ENCODE results near the gene MICOS13. TPM values are rescaled to one million over a fixed set of nuclear protein-coding genes. Genes with fewer than 3 reads are reported as not detected.

Gene MICOS13
- polyA plus RNA-seq, 1 donor from 2014 or later = 46.0 TPM

DNA sequence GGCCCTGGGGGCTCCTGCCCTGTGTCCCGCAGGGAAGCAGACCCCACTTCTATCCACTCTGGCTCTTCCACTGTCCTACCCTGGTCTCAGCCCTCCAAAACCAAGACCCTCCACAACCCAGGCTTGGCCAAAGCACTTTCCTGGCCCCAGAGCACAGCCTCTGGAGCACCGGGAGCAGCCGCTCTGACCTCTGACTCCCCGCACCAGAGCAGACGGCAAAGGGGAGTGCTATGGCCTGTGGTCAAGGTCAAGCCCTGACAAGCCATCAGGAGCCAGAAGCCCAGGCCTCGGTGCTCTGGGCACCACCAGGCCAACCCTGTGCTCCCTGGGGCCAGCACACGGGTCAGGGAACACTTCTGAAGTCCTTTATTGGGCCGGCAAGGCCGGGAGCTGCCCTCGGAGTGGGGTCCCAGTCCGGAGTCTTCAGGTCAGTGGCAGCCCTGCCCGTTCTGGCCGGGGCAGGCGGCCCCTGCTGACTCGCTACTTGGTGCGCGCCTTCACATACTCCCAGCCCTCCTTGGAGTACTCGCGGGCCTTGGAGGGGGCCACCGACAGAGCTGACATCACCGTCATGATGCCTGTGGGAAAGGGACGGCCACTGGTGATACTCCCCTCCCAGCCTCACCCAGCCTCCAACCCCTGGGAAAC, 2.1 kb downstream of the MICOS13 start:
- Histone ChIP-seq H3K27ac (ENCODE audit: low read length) (no peak overlapping the region), H3K4me2 (ENCODE audit: low read length) (no peak overlapping the region), H2AFZ (ENCODE audit: low read depth, low read length) (no peak overlapping the region), H3K79me2 (replicated peaks; ENCODE audit: insufficient read depth, low read length) (peaks cover 18% of the 10 kb centered on the region), H3F3A (ENCODE audit: insufficient read depth, low read length, poor library complexity, severe bottlenecking) (no peaks in the 10 kb centered on the region), H3K9me2 (ENCODE audit: insufficient read depth, low read length) (no peaks in the 10 kb centered on the region), H3K9me3 (ENCODE audit: low read length) (no peaks in the 10 kb centered on the region), H4K20me1 (ENCODE audit: insufficient read depth) (no peaks in the 10 kb centered on the region), H3K4me3 (ENCODE audit: low read length) (no peak overlapping the region), H3K36me3 (ENCODE audit: insufficient read depth, low read length) (no peaks in the 10 kb centered on the region), H3K9ac (ENCODE audit: low read length) (no peak overlapping the region), H3K27me3 (ENCODE audit: insufficient read depth, low read depth, low read length) (no peaks in the 10 kb centered on the region)
- TF ChIP-seq EP300 (conservative IDR thresholded peaks at IDR 0.05; ENCODE audit: poor library complexity, severe bottlenecking) (no peak), POLR2AphosphoS5 (IDR thresholded peaks at IDR 0.05) (no peak), SMC3 (conservative IDR thresholded peaks at IDR 0.05; ENCODE audit: poor library complexity) (no peak), TAF1 (IDR thresholded peaks at IDR 0.05; ENCODE audit: low read depth) (no peak), RAD21 (conservative IDR thresholded peaks at IDR 0.05) (no peak), MXI1 (conservative IDR thresholded peaks at IDR 0.05; ENCODE audit: poor library complexity, severe bottlenecking) (no peak), EZH2 (IDR thresholded peaks at IDR 0.05; ENCODE audit: borderline replicate concordance, insufficient read depth, low read length, poor library complexity, severe bottlenecking) (no peak)
- TF ChIP-seq, protein P1, sequence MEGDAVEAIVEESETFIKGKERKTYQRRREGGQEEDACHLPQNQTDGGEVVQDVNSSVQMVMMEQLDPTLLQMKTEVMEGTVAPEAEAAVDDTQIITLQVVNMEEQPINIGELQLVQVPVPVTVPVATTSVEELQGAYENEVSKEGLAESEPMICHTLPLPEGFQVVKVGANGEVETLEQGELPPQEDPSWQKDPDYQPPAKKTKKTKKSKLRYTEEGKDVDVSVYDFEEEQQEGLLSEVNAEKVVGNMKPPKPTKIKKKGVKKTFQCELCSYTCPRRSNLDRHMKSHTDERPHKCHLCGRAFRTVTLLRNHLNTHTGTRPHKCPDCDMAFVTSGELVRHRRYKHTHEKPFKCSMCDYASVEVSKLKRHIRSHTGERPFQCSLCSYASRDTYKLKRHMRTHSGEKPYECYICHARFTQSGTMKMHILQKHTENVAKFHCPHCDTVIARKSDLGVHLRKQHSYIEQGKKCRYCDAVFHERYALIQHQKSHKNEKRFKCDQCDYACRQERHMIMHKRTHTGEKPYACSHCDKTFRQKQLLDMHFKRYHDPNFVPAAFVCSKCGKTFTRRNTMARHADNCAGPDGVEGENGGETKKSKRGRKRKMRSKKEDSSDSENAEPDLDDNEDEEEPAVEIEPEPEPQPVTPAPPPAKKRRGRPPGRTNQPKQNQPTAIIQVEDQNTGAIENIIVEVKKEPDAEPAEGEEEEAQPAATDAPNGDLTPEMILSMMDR (IDR thresholded peaks at IDR 0.05; ENCODE audit: poor library complexity, severe bottlenecking) = no peak
- TF ChIP-seq, protein P2, sequence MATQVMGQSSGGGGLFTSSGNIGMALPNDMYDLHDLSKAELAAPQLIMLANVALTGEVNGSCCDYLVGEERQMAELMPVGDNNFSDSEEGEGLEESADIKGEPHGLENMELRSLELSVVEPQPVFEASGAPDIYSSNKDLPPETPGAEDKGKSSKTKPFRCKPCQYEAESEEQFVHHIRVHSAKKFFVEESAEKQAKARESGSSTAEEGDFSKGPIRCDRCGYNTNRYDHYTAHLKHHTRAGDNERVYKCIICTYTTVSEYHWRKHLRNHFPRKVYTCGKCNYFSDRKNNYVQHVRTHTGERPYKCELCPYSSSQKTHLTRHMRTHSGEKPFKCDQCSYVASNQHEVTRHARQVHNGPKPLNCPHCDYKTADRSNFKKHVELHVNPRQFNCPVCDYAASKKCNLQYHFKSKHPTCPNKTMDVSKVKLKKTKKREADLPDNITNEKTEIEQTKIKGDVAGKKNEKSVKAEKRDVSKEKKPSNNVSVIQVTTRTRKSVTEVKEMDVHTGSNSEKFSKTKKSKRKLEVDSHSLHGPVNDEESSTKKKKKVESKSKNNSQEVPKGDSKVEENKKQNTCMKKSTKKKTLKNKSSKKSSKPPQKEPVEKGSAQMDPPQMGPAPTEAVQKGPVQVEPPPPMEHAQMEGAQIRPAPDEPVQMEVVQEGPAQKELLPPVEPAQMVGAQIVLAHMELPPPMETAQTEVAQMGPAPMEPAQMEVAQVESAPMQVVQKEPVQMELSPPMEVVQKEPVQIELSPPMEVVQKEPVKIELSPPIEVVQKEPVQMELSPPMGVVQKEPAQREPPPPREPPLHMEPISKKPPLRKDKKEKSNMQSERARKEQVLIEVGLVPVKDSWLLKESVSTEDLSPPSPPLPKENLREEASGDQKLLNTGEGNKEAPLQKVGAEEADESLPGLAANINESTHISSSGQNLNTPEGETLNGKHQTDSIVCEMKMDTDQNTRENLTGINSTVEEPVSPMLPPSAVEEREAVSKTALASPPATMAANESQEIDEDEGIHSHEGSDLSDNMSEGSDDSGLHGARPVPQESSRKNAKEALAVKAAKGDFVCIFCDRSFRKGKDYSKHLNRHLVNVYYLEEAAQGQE (IDR thresholded peaks at IDR 0.05; ENCODE audit: borderline replicate concordance) = no peak

DNA sequence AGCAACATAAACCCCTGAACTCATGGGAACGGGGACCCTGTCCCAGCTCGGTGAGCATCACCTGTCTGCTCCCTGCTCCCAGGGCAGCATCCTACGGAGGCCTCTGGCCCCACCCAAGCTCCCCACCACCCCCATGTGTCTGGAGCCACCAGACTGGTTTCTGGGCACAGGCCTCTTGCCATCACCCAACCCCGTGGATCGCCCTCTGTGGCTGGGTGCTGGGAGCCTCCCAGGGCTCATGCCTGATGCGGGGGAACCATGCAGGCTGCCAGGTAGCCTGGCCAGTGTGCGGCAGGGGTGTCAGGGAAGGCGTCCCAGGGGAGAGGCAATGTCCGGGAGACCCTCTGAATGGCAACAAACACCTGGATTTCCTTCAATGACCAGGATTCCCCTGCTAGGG, 2.7 kb downstream of the MICOS13 start:
- H3K36me3 ChIP-seq (ENCODE audit: insufficient read depth, low read length) = no peaks in the 10 kb centered on the region
- no peak overlapping the region for H3K27ac ChIP-seq (ENCODE audit: low read length)
- no peaks in the 10 kb centered on the region for H3K9me2 ChIP-seq (ENCODE audit: insufficient read depth, low read length)
- no peak overlapping the region for H3K4me2 ChIP-seq (ENCODE audit: low read length)
- H3K9ac ChIP-seq (ENCODE audit: low read length) = no peak overlapping the region
- H3K4me3 ChIP-seq (ENCODE audit: low read length) = no peak overlapping the region
- H3K27me3 ChIP-seq (ENCODE audit: insufficient read depth, low read depth, low read length) = no peaks in the 10 kb centered on the region
- TF ChIP-seq EP300 (conservative IDR thresholded peaks at IDR 0.05; ENCODE audit: poor library complexity, severe bottlenecking) (no peak), TAF1 (IDR thresholded peaks at IDR 0.05; ENCODE audit: low read depth) (no peak), EZH2 (IDR thresholded peaks at IDR 0.05; ENCODE audit: borderline replicate concordance, insufficient read depth, low read length, poor library complexity, severe bottlenecking) (no peak), POLR2AphosphoS5 (IDR thresholded peaks at IDR 0.05) (no peak), RAD21 (conservative IDR thresholded peaks at IDR 0.05) (no peak), MXI1 (conservative IDR thresholded peaks at IDR 0.05; ENCODE audit: poor library complexity, severe bottlenecking) (no peak), SMC3 (conservative IDR thresholded peaks at IDR 0.05; ENCODE audit: poor library complexity) (no peak)
- TF ChIP-seq, protein P2 (IDR thresholded peaks at IDR 0.05; ENCODE audit: borderline replicate concordance) = no peak
- TF ChIP-seq, protein P1 (IDR thresholded peaks at IDR 0.05; ENCODE audit: poor library complexity, severe bottlenecking) = no peak
- H3F3A ChIP-seq (ENCODE audit: insufficient read depth, low read length, poor library complexity, severe bottlenecking) = no peaks in the 10 kb centered on the region
- no peak overlapping the region for H2AFZ ChIP-seq (ENCODE audit: low read depth, low read length)
- peaks cover 12% of the 10 kb centered on the region for H3K79me2 ChIP-seq (replicated peaks; ENCODE audit: insufficient read depth, low read length)
- H4K20me1 ChIP-seq (ENCODE audit: insufficient read depth) = no peaks in the 10 kb centered on the region
- no peaks in the 10 kb centered on the region for H3K9me3 ChIP-seq (ENCODE audit: low read length)
